Epithelial cell of esophagus (primary cell): Measurements from ENCODE around the gene VGLL1.
A peak's percentile ranks its signal among the peaks of the same experiment; 100 is the strongest.

Experiments used
- DNase-seq: peaks from one replicate; pipeline ENCODE4 v3.0.0; 2010; ENCODE audit warnings: low read depth
- H3K4me3 ChIP-seq: 2 replicates; pipeline ENCODE4 v1.5.1; 2011; ENCODE audit warnings: mild to moderate bottlenecking, low read length, control low read depth
- TF ChIP-seq, protein P1 (sequence below): IDR thresholded peaks from 2 replicates; pipeline ENCODE4 v1.5.1; 2011; ENCODE audit warnings: low read depth, mild to moderate bottlenecking, low read length, control low read depth, inconsistent platforms; ENCODE audit not compliant: insufficient read depth; ENCODE audit errors: missing control alignments

The VGLL1 gene

DNA sequence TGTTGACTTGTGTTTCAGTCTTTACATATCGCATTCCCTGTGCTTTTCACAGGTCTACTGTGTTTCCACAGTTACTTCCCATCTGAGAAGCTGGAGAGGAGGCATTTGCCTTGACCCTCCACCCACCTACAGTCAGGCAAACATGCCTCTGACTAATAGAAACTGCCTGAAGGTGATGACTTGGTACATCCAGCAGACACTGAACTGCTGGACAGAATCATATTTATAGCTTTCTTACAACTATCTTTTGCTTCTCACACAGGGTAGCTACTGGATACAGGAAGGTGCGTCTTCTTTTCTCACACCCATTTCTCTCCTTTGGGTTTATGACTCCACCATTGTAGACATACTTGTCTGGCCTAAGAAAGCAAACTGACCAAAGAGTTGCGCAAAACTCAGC, 58.0 kb downstream of the VGLL1 start:
- TF ChIP-seq, protein P1, sequence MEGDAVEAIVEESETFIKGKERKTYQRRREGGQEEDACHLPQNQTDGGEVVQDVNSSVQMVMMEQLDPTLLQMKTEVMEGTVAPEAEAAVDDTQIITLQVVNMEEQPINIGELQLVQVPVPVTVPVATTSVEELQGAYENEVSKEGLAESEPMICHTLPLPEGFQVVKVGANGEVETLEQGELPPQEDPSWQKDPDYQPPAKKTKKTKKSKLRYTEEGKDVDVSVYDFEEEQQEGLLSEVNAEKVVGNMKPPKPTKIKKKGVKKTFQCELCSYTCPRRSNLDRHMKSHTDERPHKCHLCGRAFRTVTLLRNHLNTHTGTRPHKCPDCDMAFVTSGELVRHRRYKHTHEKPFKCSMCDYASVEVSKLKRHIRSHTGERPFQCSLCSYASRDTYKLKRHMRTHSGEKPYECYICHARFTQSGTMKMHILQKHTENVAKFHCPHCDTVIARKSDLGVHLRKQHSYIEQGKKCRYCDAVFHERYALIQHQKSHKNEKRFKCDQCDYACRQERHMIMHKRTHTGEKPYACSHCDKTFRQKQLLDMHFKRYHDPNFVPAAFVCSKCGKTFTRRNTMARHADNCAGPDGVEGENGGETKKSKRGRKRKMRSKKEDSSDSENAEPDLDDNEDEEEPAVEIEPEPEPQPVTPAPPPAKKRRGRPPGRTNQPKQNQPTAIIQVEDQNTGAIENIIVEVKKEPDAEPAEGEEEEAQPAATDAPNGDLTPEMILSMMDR, result no peak
- DNase-seq, result peak; percentile 56

DNA sequence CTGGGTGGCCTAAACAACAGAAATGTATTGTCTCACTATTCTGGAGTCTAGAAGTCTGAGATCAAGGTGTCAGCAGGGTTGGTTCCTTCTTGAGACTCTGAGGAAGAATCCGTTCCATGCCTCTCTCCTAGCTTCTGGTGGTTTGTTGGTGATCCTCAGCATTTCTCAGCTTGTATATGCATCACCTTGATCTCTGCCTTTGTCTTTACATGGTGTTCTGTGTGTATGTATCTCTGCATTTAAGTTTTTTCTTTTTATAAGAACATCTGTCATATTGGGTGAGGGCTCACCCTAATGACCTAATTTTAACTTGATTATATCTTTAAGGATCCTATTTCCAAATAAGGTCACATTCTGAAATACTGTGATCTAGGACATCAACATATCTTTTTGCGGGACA, 65.3 kb downstream of the VGLL1 start:
- H3K4me3 ChIP-seq, result no peak overlapping the region
- DNase-seq, result no peak
- TF ChIP-seq, protein P1, result no peak

More for the DNA sequence above, 58.0 kb downstream of the VGLL1 start:
- no peak overlapping the region for H3K4me3 ChIP-seq

DNA sequence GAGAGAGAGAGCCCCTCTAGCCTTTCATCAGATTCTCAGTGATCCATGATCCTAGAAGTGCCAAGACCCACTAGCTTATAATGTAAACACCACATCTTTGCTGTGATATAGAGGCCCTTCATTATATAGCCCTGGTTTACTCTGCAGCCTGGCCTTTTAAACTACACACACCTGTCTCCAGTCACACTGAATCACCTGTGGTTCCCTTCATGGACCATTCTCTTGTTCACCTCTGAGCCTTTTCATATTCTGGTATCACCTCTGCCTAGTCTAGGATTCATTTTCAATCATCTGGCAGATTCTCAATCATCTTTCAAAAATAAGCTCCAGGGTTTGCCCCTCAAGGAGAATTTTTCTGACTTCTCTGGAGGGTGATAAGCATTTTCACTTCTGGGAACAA, 65.9 kb downstream of the VGLL1 start:
- TF ChIP-seq, protein P1, result no peak
- DNase-seq, result no peak
- no peak overlapping the region for H3K4me3 ChIP-seq

DNA sequence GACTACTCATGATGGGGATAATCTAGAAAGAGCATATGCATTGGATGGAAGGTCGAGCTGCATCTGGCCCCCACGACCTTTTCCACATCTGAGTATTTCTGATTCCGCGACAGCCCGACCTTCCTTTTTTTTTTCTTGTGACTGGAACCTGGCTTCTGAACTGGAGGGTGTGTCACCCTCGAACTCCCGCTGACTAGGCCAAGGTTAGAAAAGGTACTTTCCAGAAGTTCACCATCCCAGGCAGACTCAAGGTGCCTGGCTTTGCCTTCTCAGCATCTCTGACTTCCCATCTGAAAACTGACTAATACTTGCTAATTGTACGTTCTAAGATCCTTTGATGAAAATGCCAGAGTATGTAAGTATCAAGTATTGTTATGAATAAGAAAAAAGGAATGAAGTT, 66.6 kb downstream of the VGLL1 start:
- H3K4me3 ChIP-seq, result no peak overlapping the region
- peak; percentile 7 for DNase-seq
- TF ChIP-seq, protein P1, result no peak

DNA sequence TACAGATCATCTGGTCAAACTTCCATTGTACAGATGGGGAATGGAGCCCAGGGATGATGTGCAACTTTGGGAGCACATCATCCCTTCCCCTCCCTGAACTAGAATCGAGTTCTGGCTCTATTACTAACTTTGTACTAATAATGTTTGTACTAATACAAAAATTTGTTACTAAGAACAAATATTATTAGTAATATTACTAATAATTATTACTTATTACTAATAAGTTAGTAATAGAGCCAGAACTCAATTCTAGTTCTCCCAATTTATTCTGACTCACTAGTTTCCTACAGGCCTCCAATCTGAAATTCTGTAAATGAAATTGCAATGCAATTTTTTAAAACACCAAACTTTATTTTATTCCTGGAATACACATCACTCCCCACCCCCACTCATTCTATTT, 68.0 kb downstream of the VGLL1 start:
- DNase-seq, result no peak
- TF ChIP-seq, protein P1, result no peak
- no peak overlapping the region for H3K4me3 ChIP-seq
